GM12878 (cell line): ENCODE results near the gene PCLAF. TPM values are rescaled to one million over a fixed set of nuclear protein-coding genes. Genes with fewer than 3 reads are reported as not detected.
"Not testable (repeated sequence)": the region's sequence is repeated elsewhere in the genome, so short reads cannot be mapped to it uniquely, and the experiment has no call there.

ENCODE experiments used
- ATAC-seq: fragments of 200-7000 bp; cut with Tn5 transposase; 3 replicates; pipeline ENCODE4 v1.9.1; 2020; ENCODE audit warnings: mild to moderate bottlenecking, moderate library complexity
- BruUV-seq: library from RNA; stranded (reverse); fragments of 400-500 nt; replicated peaks from 2 replicates; lab custom pipeline; 2021; lab: Mats Ljungman, UMichigan
- CTCF ChIA-PET: fragments of 300-600 bp; sonication (Branson Sonifier 250); formaldehyde crosslinking; extraction: SDS; loops from one replicate; lab custom pipeline; 2021; ENCODE audit warnings: inconsistent platforms; lab: Yijun Ruan, JAX
- POLR2A ChIA-PET: fragments of 350-600 bp; formaldehyde crosslinking; extraction: SDS; loops from one replicate; lab custom pipeline; 2021; ENCODE audit warnings: inconsistent platforms; lab: Charles Lee
- RAD21 ChIA-PET: fragments of 300-600 bp; sonication (Branson Sonifier 250); formaldehyde crosslinking; loops from one replicate; lab custom pipeline; 2023; ENCODE audit warnings: antibody characterized with exemption; ENCODE audit not compliant: unreplicated experiment; lab: Charles Lee
- SMC1A ChIA-PET: fragments of 300-600 bp; sonication (Branson Sonifier 250); formaldehyde crosslinking; loops from one replicate; lab custom pipeline; 2023; ENCODE audit not compliant: unreplicated experiment, uncharacterized antibody; lab: Charles Lee
- DNase-seq: peaks from one replicate; pipeline ENCODE4 v3.0.0-alpha.2; 2011; ENCODE audit warnings: low read depth, low spot score
- FAIRE-seq: peaks from 3 replicates; lab custom pipeline; 2011; peaks lifted over from hg19 to GRCh38; lab: Jason Lieb, UNC
- H2AFZ ChIP-seq: 2 replicates; pipeline ENCODE4 v1.6.0; 2011; ENCODE audit warnings: low read depth, low read length, control low read depth; ENCODE audit not compliant: control insufficient read depth
- H3K27ac ChIP-seq: 2 replicates; pipeline ENCODE4 v1.5.1; 2011; ENCODE audit warnings: control low read depth; ENCODE audit not compliant: control insufficient read depth, insufficient read depth
- H3K27me3 ChIP-seq, 2 experiments: replicated peaks in 1 of 2; 2 replicates each; pipeline versions ENCODE4 v1.6.0 to v1.6.1; 2011; ENCODE audit warnings: low read length in 1 of 2; ENCODE audit not compliant: control insufficient read depth in 2 of 2, insufficient read depth in 2 of 2
- H3K36me3 ChIP-seq, 2 experiments: 2 replicates each; pipeline ENCODE4 v1.5.1; 2011; ENCODE audit warnings: low read length in 1 of 2; ENCODE audit not compliant: control insufficient read depth in 2 of 2, insufficient read depth in 2 of 2
- H3K4me1 ChIP-seq: 2 replicates; pipeline ENCODE4 v1.6.1; 2011; ENCODE audit warnings: mild to moderate bottlenecking, low read length, moderate library complexity, mixed read lengths; ENCODE audit not compliant: control insufficient read depth, insufficient read depth
- H3K4me2 ChIP-seq: 2 replicates; pipeline ENCODE4 v1.6.0; 2011; ENCODE audit warnings: control low read depth; ENCODE audit not compliant: control insufficient read depth, insufficient read depth
- H3K4me3 ChIP-seq: fragments of 200-600 bp; sonication (generic); 2 replicates; pipeline ENCODE4 v1.5.1; 2016
- H3K79me2 ChIP-seq: 2 replicates; pipeline ENCODE4 v1.6.0; 2011; ENCODE audit warnings: low read length; ENCODE audit not compliant: control insufficient read depth, insufficient read depth
- H3K9ac ChIP-seq: 2 replicates; pipeline ENCODE4 v1.8.0; 2011; ENCODE audit warnings: low read length, control low read depth, mixed read lengths; ENCODE audit not compliant: control insufficient read depth, insufficient read depth
- H3K9me3 ChIP-seq: replicated peaks from 3 replicates; pipeline ENCODE4 v1.5.1; 2011; ENCODE audit warnings: mild to moderate bottlenecking, low read length; ENCODE audit not compliant: control insufficient read depth, insufficient read depth
- H4K20me1 ChIP-seq: 2 replicates; pipeline ENCODE4 v1.6.0; 2011; ENCODE audit not compliant: control insufficient read depth, insufficient read depth
- MLLT1 ChIP-seq: fragments of 450-650 bp; IDR thresholded peaks from 2 replicates; pipeline ENCODE4 v1.6.1; 2016; ENCODE audit warnings: mild to moderate bottlenecking
- WGBS: methylation state at CpG from one replicate; pipeline ENCODE4 v1.1.6; 2016; ENCODE audit warnings: low lambda C conversion rate; ENCODE audit not compliant: insufficient replicate concordance, insufficient coverage; ENCODE audit errors: missing lambda C conversion rate; 5-methylcytosine and 5-hydroxymethylcytosine counted together
- in situ Hi-C: fragments of 300-500 bp; cut with MboI; formaldehyde crosslinking; loops from 9 replicates; pipeline ENCODE4 v1.14.3; 2018; ENCODE audit warnings: mixed read lengths
- intact Hi-C: fragments of 100-400 bp; cut with micrococcal nuclease; formaldehyde crosslinking; loops from one replicate; pipeline ENCODE4 v1.14.2; 2022; ENCODE audit not compliant: unreplicated experiment
- polyA plus RNA-seq, 11 experiments: library from polyadenylated mRNA; depleted of rRNA in 4 of 11; unstranded in 6 of 11; stranded (reverse) in 5 of 11; fragments of >200 nt; fragmentation: Nextera tagmentation in 4 of 11; fragmentation: Illumina TruSeq in 1 of 11; extraction: Ambion mirVana in 4 of 11; extraction: Trizol in 1 of 11; gene quantifications; 1 replicate in 1 of 11; 2 replicates in 10 of 11; pipeline versions ENCODE4 v1.2.1 to v1.2.3, GENCODE V29; 2011 to 2016; ENCODE audit warnings: inconsistent platforms in 2 of 11, missing spikeins in 2 of 11, low read depth in 1 of 11
- total RNA-seq, 4 experiments: library from RNA; depleted of rRNA in 3 of 4; stranded (reverse); fragments of >200 nt in 3 of 4; fragmentation: Illumina TruSeq in 1 of 4; extraction: Trizol in 1 of 4; gene quantifications; 2 replicates each; pipeline versions ENCODE4 v1.2.1 to v1.2.3, GENCODE V29; 2013 to 2021

The PCLAF gene
- total and polyA plus RNA-seq, 10 of the 15 experiments (the other 5 are each of a cell fraction or from before 2014, with no cell fraction given), result 79.0 to 627 (median 343) TPM

- ChIA-PET POLR2A (interaction anchor here (0.6 kb wide), 1 partner anchor 216 kb away, joined by 3 read pairs; no protein-coding TSS in a partner anchor), SMC1A (interaction anchor here (0.7 to 1.7 kb wide), 6 partner anchors 7 to 147 kb away, joined by 3 to 5 read pairs (median 4); partner anchors contain the start of gene TRIP4), RAD21 (interaction anchor here (0.6 kb wide), 1 partner anchor 311 kb away, joined by 3 read pairs; no protein-coding TSS in a partner anchor), CTCF (interaction anchor here (0.6 to 1.3 kb wide), 4 partner anchors 83 to 348 kb away, joined by 3 to 4 read pairs (median 3); no protein-coding TSS in a partner anchor)
- H3K4me1 ChIP-seq, H3K36me3 ChIP-seq, DNase-seq, in situ Hi-C loops, H2AFZ ChIP-seq, H4K20me1 ChIP-seq, FAIRE-seq, H3K9me3 ChIP-seq, H3K27me3 ChIP-seq, BruUV-seq: not testable (repeated sequence)
- H3K4me3 ChIP-seq, result peak overlapping the region; percentile 80
- peak overlapping the region; percentile 85 for H3K4me2 ChIP-seq
- H3K79me2 ChIP-seq, result peaks cover 24% of the 10 kb centered on the region
- peak overlapping the region; percentile 85 for H3K9ac ChIP-seq
- 0 out of 2 replicates have a peak, but pooled peaks have one; percentile 34 for TF ChIP-seq MLLT1
- peak overlapping the region; percentile 80 for H3K27ac ChIP-seq
- intact Hi-C loops, result loop anchor here (10.0 kb wide), 2 partner anchors 165 to 285 kb away; partner anchors contain the start of genes CIAO2A and SNX1
- peak; percentile 4 for ATAC-seq
- WGBS, result 35% methylated on average over 11 of the region's 11 CpGs
Observed at GRCh38 chr15:64380130-64380870, 941 bp downstream of the PCLAF start.
